Limb (tissue), 2 donors: ENCODE measurements around the gene COL26A1.
"Not testable (repeated sequence)": the region's sequence is repeated elsewhere in the genome, so short reads cannot be mapped to it uniquely, and the experiment has no call there.

Experiments
- DNase-seq, 2 donors: peaks; one replicate each; pipeline ENCODE4 v3.0.0-alpha.2; 2016; ENCODE audit errors: extremely low spot score in 2 of 2

The COL26A1 gene

GRCh38 chr7:101490439-101490838, 127.8 kb downstream of the COL26A1 start:
- DNase-seq, result not testable (repeated sequence)

GRCh38 chr7:101491442-101491841, 128.8 kb downstream of the COL26A1 start:
- DNase-seq, result not testable (repeated sequence)

- peak; percentile 62 to 76 for DNase-seq
Measured at GRCh38 chr7:101494602-101495329, 132.1 kb downstream of the COL26A1 start.

GRCh38 chr7:101496017-101496416, 133.3 kb downstream of the COL26A1 start:
- no peak for DNase-seq

- DNase-seq, result no peak
Measured at GRCh38 chr7:101501351-101501750, 138.7 kb downstream of the COL26A1 start.

GRCh38 chr7:101502466-101503098, 139.9 kb downstream of the COL26A1 start:
- no peak for DNase-seq

- not testable (repeated sequence) for DNase-seq
Measured at GRCh38 chr7:101505510-101505909, 142.8 kb downstream of the COL26A1 start.

GRCh38 chr7:101506531-101506930, 143.9 kb downstream of the COL26A1 start:
- DNase-seq, result no peak

GRCh38 chr7:101507327-101507726, 144.7 kb downstream of the COL26A1 start:
- no peak for DNase-seq

- DNase-seq, result peak; percentile 82 to 84
Measured at GRCh38 chr7:101507791-101508252, 145.1 kb downstream of the COL26A1 start.

GRCh38 chr7:101510297-101510696, 147.6 kb downstream of the COL26A1 start:
- DNase-seq, result no peak

GRCh38 chr7:101511965-101512364, 149.3 kb downstream of the COL26A1 start:
- DNase-seq, result no peak

GRCh38 chr7:101516851-101517250, 154.2 kb downstream of the COL26A1 start:
- no peak for DNase-seq

GRCh38 chr7:101517304-101517703, 154.6 kb downstream of the COL26A1 start:
- no peak for DNase-seq

GRCh38 chr7:101518336-101518735, 155.7 kb downstream of the COL26A1 start:
- DNase-seq, result peak in 1 of 2 donors; percentile 54

GRCh38 chr7:101519324-101520023, 156.8 kb downstream of the COL26A1 start:
- DNase-seq, result no peak

- no peak for DNase-seq
Measured at GRCh38 chr7:101521430-101521925, 158.8 kb downstream of the COL26A1 start.

- no peak for DNase-seq
Measured at GRCh38 chr7:101522021-101522420, 159.3 kb downstream of the COL26A1 start.

- peak in 1 of 2 donors; percentile 58 for DNase-seq
Measured at GRCh38 chr7:101527844-101528667, 165.4 kb downstream of the COL26A1 start.

GRCh38 chr7:101529560-101529959, 166.9 kb downstream of the COL26A1 start:
- no peak for DNase-seq

- DNase-seq, result no peak
Measured at GRCh38 chr7:101531726-101532357, 169.2 kb downstream of the COL26A1 start.
